PC-9 (cell line): ENCODE measurements around the gene MASP2. TPM values are rescaled to one million over a fixed set of nuclear protein-coding genes. Genes with fewer than 3 reads are reported as not detected.

Source experiments
- BruUV-seq: library from RNA; stranded (reverse); fragments of 400-500 nt; replicated peaks from 2 replicates; lab custom pipeline; 2021; lab: Mats Ljungman, UMichigan
- CTCF ChIA-PET: fragments of 300-600 bp; sonication (Branson Sonifier 250); formaldehyde crosslinking; loops from one replicate; lab custom pipeline; 2022; ENCODE audit warnings: antibody characterized with exemption; lab: Charles Lee
- POLR2A ChIA-PET: fragments of 300-600 bp; sonication (Branson Sonifier 250); formaldehyde crosslinking; loops from one replicate; lab custom pipeline; 2022; ENCODE audit warnings: antibody characterized with exemption; ENCODE audit not compliant: unreplicated experiment; lab: Charles Lee
- DNase-seq, 2 experiments: peaks; one replicate each; pipeline versions ENCODE4 v3.0.0 to v3.0.0-alpha.2; 2015 to 2022; ENCODE audit warnings: mixed read lengths in 1 of 2
- H2AFZ ChIP-seq: fragments of 200-600 bp; sonication (generic); 2 replicates; pipeline ENCODE4 v1.8.1; 2017; ENCODE audit warnings: antibody characterized with exemption
- H3F3A ChIP-seq: fragments of 200-600 bp; sonication (generic); 2 replicates; pipeline ENCODE4 v1.8.1; 2017; ENCODE audit warnings: antibody characterized with exemption, mild to moderate bottlenecking, low read depth; ENCODE audit not compliant: insufficient read depth
- H3K27ac ChIP-seq: fragments of 200-600 bp; sonication (generic); 2 replicates; pipeline ENCODE4 v1.6.1; 2016; ENCODE audit warnings: mixed run types
- H3K27me3 ChIP-seq: fragments of 200-600 bp; sonication (generic); 2 replicates; pipeline ENCODE4 v1.6.1; 2016; ENCODE audit warnings: low read depth, mixed run types; ENCODE audit not compliant: insufficient read depth
- H3K36me3 ChIP-seq: fragments of 200-600 bp; sonication (generic); 2 replicates; pipeline ENCODE4 v1.6.1; 2016; ENCODE audit warnings: low read depth, mixed run types
- H3K4me1 ChIP-seq: fragments of 200-600 bp; sonication (generic); replicated peaks from 2 replicates; pipeline ENCODE4 v1.6.1; 2016; ENCODE audit warnings: mixed run types; ENCODE audit not compliant: insufficient read depth
- H3K4me2 ChIP-seq: fragments of 200-600 bp; sonication (generic); 2 replicates; pipeline ENCODE4 v1.6.1; 2017; ENCODE audit warnings: mixed run types
- H3K4me3 ChIP-seq: fragments of 200-600 bp; sonication (generic); 2 replicates; pipeline ENCODE4 v1.6.1; 2016; ENCODE audit warnings: mixed run types
- H3K79me2 ChIP-seq: fragments of 200-600 bp; sonication (generic); 2 replicates; pipeline ENCODE4 v1.6.1; 2017; ENCODE audit warnings: low read depth, mixed run types
- H3K9me2 ChIP-seq: fragments of 200-600 bp; sonication (generic); 2 replicates; pipeline ENCODE4 v1.8.1; 2017; ENCODE audit warnings: mild to moderate bottlenecking; ENCODE audit not compliant: insufficient read depth
- H3K9me3 ChIP-seq: fragments of 200-600 bp; sonication (generic); 2 replicates; pipeline ENCODE4 v1.8.1; 2016; ENCODE audit warnings: low read depth; ENCODE audit not compliant: insufficient read depth
- H4K20me1 ChIP-seq: fragments of 200-600 bp; sonication (generic); 2 replicates; pipeline ENCODE4 v1.8.1; 2017; ENCODE audit not compliant: insufficient read depth
- EZH2 ChIP-seq: fragments of 200-600 bp; sonication (generic); IDR thresholded peaks from 2 replicates; pipeline ENCODE4 v1.8.0; 2017; ENCODE audit warnings: antibody characterized with exemption, low read depth
- intact Hi-C: fragments of 100-400 bp; cut with micrococcal nuclease; formaldehyde crosslinking; loops from one replicate; pipeline ENCODE4 v1.10.0; 2022; ENCODE audit not compliant: unreplicated experiment
- total RNA-seq: library from RNA; stranded (reverse); gene quantifications from 2 replicates; pipeline ENCODE4 v1.2.3, GENCODE V29; 2021
- TF ChIP-seq, protein P1 (sequence below): fragments of 200-600 bp; sonication (generic); conservative IDR thresholded peaks from 2 replicates; pipeline ENCODE4 v1.6.1; 2017; ENCODE audit warnings: mixed run types, antibody characterized with exemption, mild to moderate bottlenecking, moderate library complexity

MASP2 gene
- total RNA-seq, 1 experiment from 2014 or later, result not detected

DNA sequence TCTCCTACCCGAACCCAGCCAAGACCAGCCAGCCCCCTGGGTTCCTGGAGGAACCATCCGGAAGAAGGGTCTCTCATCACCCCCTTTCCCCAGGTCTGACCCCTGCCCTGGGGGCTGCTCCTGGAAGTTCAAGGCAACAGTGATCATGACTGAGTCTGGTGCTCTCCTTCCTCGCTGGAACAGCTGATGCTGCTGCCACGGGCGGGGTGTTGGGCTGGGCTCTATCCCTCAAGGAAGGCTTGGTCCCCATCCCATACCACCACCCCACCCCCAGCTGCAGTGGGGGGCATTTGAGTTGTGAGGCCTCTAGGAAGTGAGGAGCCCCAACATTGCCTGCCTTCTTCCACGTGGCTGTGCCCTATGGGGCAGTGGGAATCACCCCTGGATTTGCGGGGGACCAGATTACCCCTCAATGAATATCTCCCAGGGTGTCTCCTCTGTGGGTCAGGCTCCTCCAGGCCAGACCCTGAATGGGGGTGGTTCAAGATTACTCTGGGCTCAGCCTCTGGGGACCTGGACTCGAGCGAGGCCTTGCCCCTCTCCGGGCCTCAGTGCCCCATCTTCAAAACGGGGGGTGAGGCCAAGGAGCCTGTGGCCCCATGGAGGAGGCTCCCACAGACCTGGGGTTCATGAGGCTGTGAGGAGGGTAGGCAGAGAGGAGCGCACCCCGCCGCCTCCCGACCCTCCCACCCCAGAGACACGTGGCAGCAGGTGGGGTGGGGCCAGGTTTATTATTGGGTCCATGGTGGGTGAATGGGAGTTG, 2.8 kb downstream of the MASP2 start:
- no peaks in the 10 kb centered on the region for H4K20me1 ChIP-seq
- POLR2A ChIA-PET, result no interaction called here
- TF ChIP-seq, protein P1, sequence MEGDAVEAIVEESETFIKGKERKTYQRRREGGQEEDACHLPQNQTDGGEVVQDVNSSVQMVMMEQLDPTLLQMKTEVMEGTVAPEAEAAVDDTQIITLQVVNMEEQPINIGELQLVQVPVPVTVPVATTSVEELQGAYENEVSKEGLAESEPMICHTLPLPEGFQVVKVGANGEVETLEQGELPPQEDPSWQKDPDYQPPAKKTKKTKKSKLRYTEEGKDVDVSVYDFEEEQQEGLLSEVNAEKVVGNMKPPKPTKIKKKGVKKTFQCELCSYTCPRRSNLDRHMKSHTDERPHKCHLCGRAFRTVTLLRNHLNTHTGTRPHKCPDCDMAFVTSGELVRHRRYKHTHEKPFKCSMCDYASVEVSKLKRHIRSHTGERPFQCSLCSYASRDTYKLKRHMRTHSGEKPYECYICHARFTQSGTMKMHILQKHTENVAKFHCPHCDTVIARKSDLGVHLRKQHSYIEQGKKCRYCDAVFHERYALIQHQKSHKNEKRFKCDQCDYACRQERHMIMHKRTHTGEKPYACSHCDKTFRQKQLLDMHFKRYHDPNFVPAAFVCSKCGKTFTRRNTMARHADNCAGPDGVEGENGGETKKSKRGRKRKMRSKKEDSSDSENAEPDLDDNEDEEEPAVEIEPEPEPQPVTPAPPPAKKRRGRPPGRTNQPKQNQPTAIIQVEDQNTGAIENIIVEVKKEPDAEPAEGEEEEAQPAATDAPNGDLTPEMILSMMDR, result no peak
- TF ChIP-seq EZH2, result no peak
- intact Hi-C loops, result no loop called here
- no peak overlapping the region for H3K27ac ChIP-seq
- H3K4me2 ChIP-seq, result no peak overlapping the region
- no peaks in the 10 kb centered on the region for H3K4me1 ChIP-seq
- no peaks in the 10 kb centered on the region for H3K9me3 ChIP-seq
- H3K9me2 ChIP-seq, result no peaks in the 10 kb centered on the region
- CTCF ChIA-PET, result no interaction called here
- no peak overlapping the region for H3K4me3 ChIP-seq
- no peaks in the 10 kb centered on the region for H3K27me3 ChIP-seq
- no peaks in the 10 kb centered on the region for H3F3A ChIP-seq
- H3K36me3 ChIP-seq, result no peaks in the 10 kb centered on the region
- no peaks in the 10 kb centered on the region for H3K79me2 ChIP-seq
- no peak for DNase-seq
- BruUV-seq, result no TSS peak
- H2AFZ ChIP-seq, result no peak overlapping the region

DNA sequence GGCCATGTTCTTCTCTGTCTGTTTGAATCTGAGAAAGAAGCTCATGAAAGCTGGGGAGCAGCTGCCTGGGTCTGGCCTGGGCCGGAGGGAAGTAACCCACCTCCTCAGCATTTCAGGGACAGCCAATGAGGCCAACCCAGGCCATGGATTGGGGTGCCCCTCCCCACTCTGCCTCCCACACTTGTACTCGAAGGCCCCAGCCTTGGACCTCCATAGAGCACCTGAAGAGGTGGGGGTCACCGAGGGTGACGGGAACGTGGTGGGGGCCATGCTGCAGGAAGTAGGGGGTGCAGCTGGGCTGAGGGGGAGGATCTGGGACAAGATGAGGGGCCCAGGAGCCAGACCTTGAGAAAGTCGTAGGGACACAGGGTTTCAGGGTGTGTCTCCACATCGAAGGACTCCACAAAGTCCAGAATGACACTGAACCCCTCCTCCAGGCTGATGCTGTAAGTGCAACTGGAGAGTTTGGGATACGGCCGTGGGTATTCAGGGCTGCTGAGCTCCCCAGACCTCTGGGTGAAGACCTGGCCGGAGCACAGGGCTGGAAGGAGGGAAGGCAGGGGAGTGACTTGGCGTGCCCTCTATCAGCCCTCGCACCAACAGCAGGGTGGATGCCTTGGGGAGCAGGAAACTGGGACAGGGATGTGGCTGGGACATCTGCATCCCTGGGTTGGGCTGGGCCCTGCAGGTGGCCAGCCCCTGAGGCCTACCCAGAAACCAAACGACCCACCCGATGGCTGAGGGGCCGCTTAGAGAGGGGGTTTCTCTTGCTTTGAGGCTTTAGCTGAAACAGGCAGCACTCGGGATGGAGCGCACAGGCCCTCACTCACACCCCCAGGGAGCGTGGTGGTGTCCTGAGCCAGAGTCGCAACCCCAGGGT, 3.8 kb downstream of the MASP2 start:
- Histone ChIP-seq H3F3A (no peaks in the 10 kb centered on the region), H2AFZ (no peak overlapping the region), H3K9me3 (no peaks in the 10 kb centered on the region), H3K4me3 (no peak overlapping the region), H3K27ac (no peak overlapping the region), H3K79me2 (no peaks in the 10 kb centered on the region), H3K9me2 (no peaks in the 10 kb centered on the region), H3K4me2 (no peak overlapping the region), H3K36me3 (no peaks in the 10 kb centered on the region), H3K27me3 (no peaks in the 10 kb centered on the region), H3K4me1 (no peaks in the 10 kb centered on the region), H4K20me1 (no peaks in the 10 kb centered on the region)
- BruUV-seq, result no TSS peak
- TF ChIP-seq, protein P1, result no peak
- no peak for TF ChIP-seq EZH2
- ChIA-PET POLR2A (no interaction called here), CTCF (interaction anchor here (0.7 kb wide), 1 partner anchor 128 kb away, joined by 16 read pairs; no protein-coding TSS in a partner anchor)
- DNase-seq, result no peak
- intact Hi-C loops, result no loop called here

DNA sequence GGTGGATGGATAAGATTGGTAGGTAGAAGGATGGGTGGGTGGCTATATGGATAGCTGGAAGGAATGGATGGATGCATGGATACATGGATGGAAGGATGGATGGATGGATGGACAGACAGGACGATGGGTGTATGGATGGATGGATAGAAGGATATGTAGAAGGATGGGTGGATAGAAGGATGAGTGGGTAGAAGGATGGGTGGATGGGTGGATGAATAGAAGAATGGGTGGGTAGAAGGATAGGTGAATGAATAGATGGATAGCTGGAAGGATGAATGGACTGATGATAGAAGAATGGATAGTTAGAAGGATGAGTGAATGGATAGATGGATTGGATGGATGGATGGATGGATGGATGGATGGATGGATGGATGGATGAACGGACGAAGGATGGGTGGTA, 5.0 kb downstream of the MASP2 start:
- Histone ChIP-seq H2AFZ (no peak overlapping the region), H3K9me2 (no peaks in the 10 kb centered on the region), H3K79me2 (no peaks in the 10 kb centered on the region), H3K36me3 (no peaks in the 10 kb centered on the region), H3K4me1 (no peaks in the 10 kb centered on the region), H3K4me2 (no peak overlapping the region), H3K9me3 (no peaks in the 10 kb centered on the region), H3K27me3 (no peaks in the 10 kb centered on the region), H3K4me3 (no peak overlapping the region), H4K20me1 (no peaks in the 10 kb centered on the region), H3F3A (no peaks in the 10 kb centered on the region), H3K27ac (no peak overlapping the region)
- TF ChIP-seq, protein P1, result no peak
- no peak for TF ChIP-seq EZH2
- intact Hi-C loops, result no loop called here
- BruUV-seq, result no TSS peak
- ChIA-PET POLR2A (no interaction called here), CTCF (no interaction called here)
- DNase-seq, result no peak
